Activated naive CD4-positive, alpha-beta T cell treated with Interleukin-2 at 50 U/mL for 16 hours (primary cell): ENCODE results near the gene NFYA.
A peak's percentile ranks its signal among the peaks of the same experiment; 100 is the strongest.
"Not testable (repeated sequence)": the region's sequence is repeated elsewhere in the genome, so short reads cannot be mapped to it uniquely, and the experiment has no call there.

Source experiments
- DNase-seq: peaks from one replicate; pipeline ENCODE4 v3.0.0-alpha.2; 2020

NFYA gene

DNA sequence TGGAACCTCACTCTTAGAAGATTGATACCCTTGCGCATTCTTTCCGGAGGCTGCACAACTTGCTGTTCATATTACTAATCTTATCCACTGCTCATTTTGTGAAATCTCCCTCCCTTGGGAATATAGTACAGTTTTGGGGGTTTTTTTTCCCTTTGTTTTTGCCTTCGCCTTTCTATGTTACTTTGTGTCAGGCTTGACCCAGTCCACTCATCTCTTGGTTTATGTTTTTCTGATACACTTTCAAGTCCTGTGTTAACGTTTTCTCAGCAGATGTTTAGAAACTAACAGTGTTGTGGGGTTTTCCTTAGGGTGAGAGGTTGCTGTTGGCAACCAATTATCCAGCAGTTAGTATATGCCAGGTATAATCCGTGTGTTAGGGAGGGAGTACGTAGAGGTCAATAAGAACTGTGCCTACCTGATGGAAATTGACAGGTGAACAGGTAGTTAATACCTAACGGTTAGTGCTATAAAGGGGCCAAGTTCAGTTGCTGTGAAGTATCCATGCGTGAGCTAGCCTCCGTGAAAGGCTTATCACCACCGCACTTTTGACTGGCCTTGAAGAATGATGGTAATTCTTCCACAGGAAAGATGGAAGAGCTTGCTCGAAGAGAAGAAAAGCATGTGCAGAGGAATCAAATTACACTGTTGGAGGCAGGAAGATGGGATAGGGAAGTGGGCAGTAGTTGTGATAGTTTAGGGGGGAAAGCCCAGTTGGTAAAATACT is 1.4 kb downstream of the NFYA start:
- DNase-seq, result no peak

DNA sequence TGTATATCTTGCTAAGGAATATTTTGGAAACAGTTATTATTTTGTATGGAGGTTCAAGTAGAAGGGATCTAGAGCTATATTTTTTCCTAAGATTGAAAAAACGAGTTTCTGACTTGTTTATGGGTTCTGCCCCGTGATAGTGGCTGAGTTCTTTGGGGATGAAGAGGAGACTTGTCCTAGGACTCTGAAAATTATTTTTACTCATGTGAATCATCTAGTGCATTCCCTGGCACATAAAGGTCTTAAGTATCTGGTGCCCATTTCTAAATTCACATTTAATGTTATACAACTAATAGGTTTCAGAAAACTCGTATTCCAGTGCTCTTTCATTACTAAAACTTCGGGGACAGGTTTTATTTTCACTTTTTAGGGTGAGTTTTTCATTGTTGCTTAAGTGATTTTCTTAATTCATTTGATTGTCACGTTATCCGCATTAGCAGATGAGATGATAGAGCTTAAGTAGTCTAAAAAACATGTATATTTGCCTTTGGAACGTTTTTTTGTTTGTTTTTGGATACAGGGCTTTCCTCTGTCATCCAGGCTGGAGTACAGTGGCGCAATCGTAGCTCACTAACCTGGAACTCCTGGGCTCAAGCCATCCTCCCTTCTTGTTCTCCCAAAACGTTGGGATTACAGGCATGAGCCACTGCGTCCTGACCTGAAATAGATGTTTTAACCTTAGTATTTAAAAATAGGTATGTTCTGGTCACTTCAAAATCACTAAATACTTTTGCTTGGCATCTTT is 2.1 kb downstream of the NFYA start:
- no peak for DNase-seq

DNA sequence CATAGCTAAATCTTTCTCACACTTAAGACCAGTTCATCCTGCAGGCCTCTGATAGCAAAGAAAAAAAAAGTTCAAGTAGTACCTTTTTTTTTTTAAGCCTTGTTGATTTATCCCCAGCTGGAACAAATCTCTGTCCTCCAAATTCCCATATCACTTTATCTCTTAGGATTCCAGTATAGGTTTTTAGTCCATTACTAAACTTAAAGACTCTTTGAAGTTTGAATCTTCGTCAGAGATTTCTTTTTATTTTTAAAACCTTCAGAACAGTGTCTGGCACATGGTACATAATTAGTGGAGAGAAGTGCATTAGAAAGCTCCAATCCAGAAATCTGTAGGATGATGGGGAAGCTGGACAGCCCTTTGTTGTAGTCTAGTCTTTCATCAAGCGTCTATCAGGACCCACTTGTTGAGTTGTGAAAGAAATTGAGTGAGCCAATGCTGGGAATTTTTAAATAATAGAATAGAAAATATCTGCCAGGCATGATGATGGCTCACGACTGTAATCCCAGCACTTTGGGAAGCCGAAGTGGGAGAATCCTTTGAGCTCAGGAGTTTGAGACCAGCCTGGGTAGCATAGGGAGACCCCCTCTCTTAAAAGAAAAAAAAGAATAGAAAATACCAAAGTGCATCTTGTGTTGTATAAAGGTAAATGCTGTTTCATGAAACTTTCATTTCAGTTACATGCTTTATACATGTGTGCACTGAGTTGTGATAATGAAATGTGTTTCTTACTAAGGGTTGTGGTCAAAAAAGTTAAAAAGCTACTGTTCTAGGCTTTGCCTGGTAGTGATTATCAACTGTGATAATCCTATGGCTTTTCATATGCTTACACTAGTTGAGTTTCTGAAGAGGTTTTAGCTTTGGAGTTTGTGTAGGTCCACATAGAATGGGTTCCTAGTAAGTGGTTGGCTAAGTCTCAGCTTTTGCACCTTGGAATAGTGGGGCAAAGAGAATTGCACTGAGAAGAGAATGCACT is 3.2 kb downstream of the NFYA start:
- no peak for DNase-seq

DNA sequence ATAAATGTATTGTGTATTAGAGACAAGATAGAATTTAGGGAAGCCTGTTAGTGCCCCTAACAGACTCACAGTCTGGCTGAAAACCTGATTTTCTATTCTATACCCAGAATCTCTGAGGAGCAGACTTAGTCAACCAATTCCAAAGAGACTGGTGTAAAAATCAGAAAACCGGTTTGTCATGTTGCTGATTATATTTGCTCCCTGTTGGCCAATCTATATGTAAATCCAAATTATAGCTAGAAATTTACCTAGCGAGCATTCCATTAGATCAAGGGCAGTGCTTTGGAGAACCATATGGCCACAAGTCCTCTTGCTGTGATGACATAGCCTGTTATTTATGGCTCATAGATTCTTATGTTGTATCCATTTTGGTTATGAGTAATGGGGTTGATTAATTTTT is 4.8 kb downstream of the NFYA start:
- no peak for DNase-seq

GRCh38 chr6:41078101-41078500 is 5.3 kb downstream of the NFYA start:
- DNase-seq, result no peak

- DNase-seq, result no peak
Measured at GRCh38 chr6:41079080-41079479, 6.3 kb downstream of the NFYA start.

- DNase-seq, result no peak
Measured at GRCh38 chr6:41080621-41081020, 7.8 kb downstream of the NFYA start.

GRCh38 chr6:41083072-41083471 is 10.3 kb downstream of the NFYA start:
- DNase-seq, result no peak

DNA sequence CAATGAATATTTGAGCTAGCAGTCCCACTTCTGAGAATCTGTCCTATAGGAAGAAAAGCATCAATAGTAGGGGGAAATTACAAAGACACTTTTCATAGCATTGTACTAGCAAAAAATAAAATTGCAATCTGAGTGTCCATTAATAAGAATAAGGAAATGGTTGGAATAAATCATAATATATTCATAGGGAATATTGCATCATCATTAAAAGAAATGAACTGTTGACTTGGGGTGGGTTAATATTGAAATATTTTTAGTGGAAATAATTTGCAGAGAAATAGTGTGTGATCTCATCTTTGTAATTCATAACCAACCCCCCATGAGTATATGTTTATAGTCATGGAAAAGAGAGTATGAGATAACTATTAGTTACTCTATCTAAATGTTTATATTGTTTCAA is 12.4 kb downstream of the NFYA start:
- no peak for DNase-seq

- no peak for DNase-seq
Measured at GRCh38 chr6:41088451-41088850, 15.7 kb downstream of the NFYA start.

- no peak for DNase-seq
Measured at GRCh38 chr6:41090841-41091761, 18.3 kb downstream of the NFYA start.

- no peak for DNase-seq
Measured at GRCh38 chr6:41092421-41093140, 19.8 kb downstream of the NFYA start.

DNA sequence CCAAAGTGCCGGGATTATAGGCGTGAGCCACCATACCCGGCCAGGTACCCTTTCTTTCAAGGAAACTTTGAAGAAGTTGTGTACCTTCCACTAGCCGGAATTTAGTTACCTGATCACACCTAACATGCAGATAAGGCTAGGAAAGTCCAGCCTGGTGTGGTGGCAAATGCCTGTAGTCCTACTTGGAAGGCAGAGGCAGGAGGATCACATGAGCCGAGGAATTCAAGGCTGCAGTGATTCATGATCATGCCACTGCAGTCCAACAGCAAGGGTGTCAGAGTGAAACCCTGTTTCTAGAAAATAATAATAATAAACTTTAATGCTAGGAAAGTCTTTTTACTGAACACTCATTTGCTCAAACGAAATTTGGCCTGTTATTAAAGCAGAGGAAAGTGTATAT is 21.0 kb downstream of the NFYA start:
- no peak for DNase-seq

DNA sequence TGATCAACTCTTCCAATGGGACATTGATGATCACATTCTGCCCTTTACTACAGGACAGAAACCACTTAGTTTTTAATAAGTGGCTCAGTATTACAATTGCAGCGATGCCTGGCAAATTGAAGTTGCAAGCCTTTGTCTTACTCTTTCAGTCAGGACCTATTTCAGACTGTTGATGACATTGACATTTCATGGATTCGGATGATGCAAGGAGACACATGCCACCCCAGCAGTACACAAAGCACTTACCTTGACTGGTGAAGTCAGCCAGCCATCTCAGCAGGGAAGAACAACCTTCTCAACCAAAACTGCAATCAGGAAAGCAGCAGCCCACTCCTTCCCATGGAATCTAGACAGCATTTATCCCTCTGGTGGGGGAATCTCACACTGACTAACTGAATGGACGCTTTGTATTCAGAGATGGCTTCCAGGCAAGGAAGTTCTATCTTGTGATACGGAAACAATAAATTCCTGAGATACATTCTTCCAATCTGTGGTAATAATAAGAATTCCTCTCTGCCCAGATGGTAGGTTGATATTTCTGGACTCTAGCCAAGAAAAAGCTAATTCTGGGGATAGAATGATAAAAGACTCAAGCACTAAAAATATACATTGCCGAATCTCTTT is 24.8 kb downstream of the NFYA start:
- no peak for DNase-seq

GRCh38 chr6:41098366-41098765 is 25.6 kb downstream of the NFYA start:
- DNase-seq, result no peak

GRCh38 chr6:41100871-41101287 is 28.1 kb downstream of the NFYA start:
- peak; percentile 37 for DNase-seq

DNA sequence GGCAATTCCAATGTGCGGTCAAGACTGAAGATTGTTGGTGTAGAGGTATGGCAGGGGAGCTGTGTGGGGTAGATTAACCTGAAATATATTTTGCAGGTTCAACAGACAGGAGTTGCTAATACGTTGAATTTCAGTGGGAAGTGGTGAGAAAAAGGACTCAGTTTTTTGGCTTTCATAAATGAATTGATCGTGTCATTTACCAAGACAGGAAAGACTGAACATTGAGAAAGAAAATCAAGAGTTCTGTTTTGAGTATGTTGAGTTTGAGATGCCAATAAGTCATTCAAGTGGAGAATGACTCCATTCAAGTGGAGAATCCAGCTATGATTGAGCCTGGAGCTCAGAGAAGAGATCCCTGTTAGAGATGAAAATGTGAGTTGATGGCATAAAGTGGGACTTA is 31.1 kb downstream of the NFYA start:
- no peak for DNase-seq

- no peak for DNase-seq
Measured at GRCh38 chr6:41111017-41111416, 38.2 kb downstream of the NFYA start.

- not testable (repeated sequence) for DNase-seq
Measured at GRCh38 chr6:41115027-41115426, 42.3 kb downstream of the NFYA start.

DNA sequence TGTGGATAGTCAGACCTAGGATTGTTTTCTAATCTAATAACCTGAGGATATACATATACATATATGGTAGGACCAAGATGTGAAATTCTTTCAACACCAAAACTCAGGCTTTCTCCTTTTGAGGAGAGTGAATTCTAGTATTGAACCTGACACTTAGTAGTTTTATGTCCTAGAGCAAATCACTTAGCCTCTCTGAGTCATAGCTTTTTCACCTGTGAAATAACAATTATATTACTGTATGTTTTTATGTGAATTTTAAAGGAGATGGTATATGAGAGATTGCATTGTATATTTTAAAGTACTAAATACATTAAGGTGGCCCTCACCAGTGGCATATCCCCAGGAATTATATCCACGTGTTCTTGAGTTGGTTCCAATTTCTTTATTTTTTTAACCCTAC is 46.7 kb downstream of the NFYA start:
- DNase-seq, result no peak

- DNase-seq, result no peak
Measured at GRCh38 chr6:41120058-41120457, 47.3 kb downstream of the NFYA start.
